ENCODE results near the gene TRAM2. TPM values are rescaled to one million over a fixed set of nuclear protein-coding genes. Genes with fewer than 3 reads are reported as not detected.
A peak's percentile ranks its signal among the peaks of the same experiment; 100 is the strongest.

TRAM2 gene
- total RNA-seq, 1 donor from 2014 or later: 9.9 TPM

- DNase-seq (no peak), ATAC-seq (ENCODE audit: low read depth) (no peak)
- ChIA-PET CTCF (no interaction called here), POLR2A (no interaction called here)
- Mint-ChIP-seq H3K4me1 (peaks cover 13% of the 10 kb centered on the region), H3K27me3 (no peaks in the 10 kb centered on the region), H3K27ac (no peak overlapping the region), H3K4me3 (no peak overlapping the region), H3K36me3 (ENCODE audit: low read depth) (peaks cover 20% of the 10 kb centered on the region), H3K9me3 (no peaks in the 10 kb centered on the region)
- no peak for TF ChIP-seq CTCF (IDR thresholded peaks at IDR 0.05)
- intact Hi-C loops (cut with micrococcal nuclease): no loop called here
Observed at GRCh38 chr6:52580905-52581304, 4.0 kb upstream of the TRAM2 start.

- POLR2A ChIA-PET: no interaction called here
- no peak overlapping the region for H3K4me3 Mint-ChIP-seq
- no peaks in the 10 kb centered on the region for H3K27me3 Mint-ChIP-seq
- no peak for TF ChIP-seq CTCF (IDR thresholded peaks at IDR 0.05)
- CTCF ChIA-PET: interaction anchor here (1.4 kb wide), 1 partner anchor 18 kb away, joined by 4 read pairs; no protein-coding TSS in a partner anchor
- H3K27ac Mint-ChIP-seq: no peak overlapping the region
- no peak for DNase-seq
- intact Hi-C loops (cut with micrococcal nuclease): no loop called here
- H3K4me1 Mint-ChIP-seq: peaks cover 31% of the 10 kb centered on the region
- peaks cover 20% of the 10 kb centered on the region for H3K36me3 Mint-ChIP-seq (ENCODE audit: low read depth)
- H3K9me3 Mint-ChIP-seq: no peaks in the 10 kb centered on the region
- ATAC-seq (ENCODE audit: low read depth): no peak
Observed at GRCh38 chr6:52579006-52579660, 2.3 kb upstream of the TRAM2 start.

GRCh38 chr6:52577778-52578463 is 1.1 kb upstream of the TRAM2 start:
- ATAC-seq (ENCODE audit: low read depth): no peak
- Mint-ChIP-seq H3K9me3 (no peaks in the 10 kb centered on the region), H3K27ac (peak overlapping the region; percentile 83), H3K4me1 (peaks cover 42% of the 10 kb centered on the region), H3K27me3 (no peaks in the 10 kb centered on the region), H3K36me3 (ENCODE audit: low read depth) (peaks cover 20% of the 10 kb centered on the region), H3K4me3 (peak overlapping the region; percentile 87)
- ChIA-PET POLR2A (interaction anchor here (0.5 to 2.9 kb wide), 6 partner anchors 44 to 216 kb away, joined by 3 to 16 read pairs (median 4); partner anchors contain the start of genes EFHC1 and PAQR8), CTCF (interaction anchor here (1.4 to 2.5 kb wide), 2 partner anchors 19 to 158 kb away, joined by 4 to 9 read pairs; partner anchors contain the start of gene EFHC1)
- TF ChIP-seq CTCF (IDR thresholded peaks at IDR 0.05): no peak
- DNase-seq: no peak
- intact Hi-C loops (cut with micrococcal nuclease): loop anchor here (1.0 to 2.0 kb wide), 9 partner anchors 81 to 1217 kb away; partner anchors contain the start of genes EFHC1, GCLC, GSTA4 and LRRC1

- H3K9me3 Mint-ChIP-seq: no peaks in the 10 kb centered on the region
- ChIA-PET CTCF (interaction anchor here (0.8 to 2.5 kb wide), 8 partner anchors 10 to 160 kb away, joined by 3 to 9 read pairs (median 4); partner anchors contain the start of gene EFHC1), POLR2A (interaction anchor here (0.8 to 2.9 kb wide), 7 partner anchors 10 to 215 kb away, joined by 3 to 16 read pairs (median 4); partner anchors contain the start of genes EFHC1 and PAQR8)
- DNase-seq (no peak), ATAC-seq (ENCODE audit: low read depth) (peak; percentile 68)
- peaks cover 47% of the 10 kb centered on the region for H3K4me1 Mint-ChIP-seq
- intact Hi-C loops (cut with micrococcal nuclease): loop anchor here (1.0 to 2.0 kb wide), 10 partner anchors 80 to 1218 kb away; partner anchors contain the start of genes EFHC1, GCLC, GSTA4 and LRRC1
- TF ChIP-seq CTCF (IDR thresholded peaks at IDR 0.05): no peak
- H3K36me3 Mint-ChIP-seq (ENCODE audit: low read depth): peaks cover 11% of the 10 kb centered on the region
- H3K27me3 Mint-ChIP-seq: no peaks in the 10 kb centered on the region
- peak overlapping the region; percentile 70 for H3K27ac Mint-ChIP-seq
- peak overlapping the region; percentile 86 for H3K4me3 Mint-ChIP-seq
Observed at GRCh38 chr6:52576392-52577021, 353 bp downstream of the TRAM2 start.
